ENCODE data around the gene PCK1. TPM values are rescaled to one million over a fixed set of nuclear protein-coding genes. Genes with fewer than 3 reads are reported as not detected.

Gene PCK1
- total and polyA plus RNA-seq, 10 donors, result 0.04 to 0.67 (median 0.17) TPM; not detected in 3

- no peak overlapping the region for H3K4me3 ChIP-seq
- no peaks in the 10 kb centered on the region for H3K4me1 ChIP-seq
- peaks cover 0 to 53% (median 0%) of the 10 kb centered on the region in 7 donors for H3K27me3 ChIP-seq (replicated peaks in 1 of 7)
- intact Hi-C loops (cut with DNase I; ENCODE audit: low total_unique reads), result no loop called here
- 76 to 86% (median 83%) methylated on average over 8 of the region's 8 CpGs for WGBS, 5 donors
- H3K36me3 ChIP-seq, result no peaks in the 10 kb centered on the region
- no peaks in the 10 kb centered on the region for H3K9me3 ChIP-seq
- DNase-seq, result peak; percentile 23
- no peak overlapping the region for H3K27ac ChIP-seq
- no peak for TF ChIP-seq CTCF (IDR thresholded peaks at IDR 0.05 in 8 of 11, conservative IDR thresholded peaks at IDR 0.05 in 3 of 11)
- TF ChIP-seq POLR2AphosphoS5 (IDR thresholded peaks at IDR 0.05), result no peak
- no peak for TF ChIP-seq POLR2A (IDR thresholded peaks at IDR 0.05)
These were observed 1.0 kb upstream of the PCK1 start for GRCh38 chr20:57559658-57560553.

- intact Hi-C loops (cut with DNase I; ENCODE audit: low total_unique reads), result no loop called here
- TF ChIP-seq POLR2AphosphoS5 (IDR thresholded peaks at IDR 0.05) (no peak), CTCF (IDR thresholded peaks at IDR 0.05 in 8 of 11, conservative IDR thresholded peaks at IDR 0.05 in 3 of 11) (no peak), POLR2A (IDR thresholded peaks at IDR 0.05) (no peak)
- DNase-seq, result peak; percentile 55
- 80 to 84% (median 82%) methylated on average over 24 of the region's 24 CpGs for WGBS, 5 donors
- Histone ChIP-seq H3K4me3 (no peak overlapping the region), H3K9me3 (no peaks in the 10 kb centered on the region), H3K36me3 (no peaks in the 10 kb centered on the region), H3K27me3 (replicated peaks in 1 of 7) (peaks cover 0 to 49% (median 0%) of the 10 kb centered on the region in 7 donors), H3K27ac (no peak overlapping the region), H3K4me1 (no peaks in the 10 kb centered on the region)
These were observed 708 bp downstream of the PCK1 start for GRCh38 chr20:57561356-57562279.

GRCh38 chr20:57562541-57563465 is 1.9 kb downstream of the PCK1 start:
- Histone ChIP-seq H3K4me1 (no peaks in the 10 kb centered on the region), H3K36me3 (no peaks in the 10 kb centered on the region), H3K4me3 (no peak overlapping the region), H3K9me3 (no peaks in the 10 kb centered on the region), H3K27me3 (replicated peaks in 1 of 7) (peaks cover 0 to 42% (median 0%) of the 10 kb centered on the region in 7 donors), H3K27ac (no peak overlapping the region)
- peak; percentile 59 for DNase-seq
- TF ChIP-seq POLR2AphosphoS5 (IDR thresholded peaks at IDR 0.05), result no peak
- no peak for TF ChIP-seq POLR2A (IDR thresholded peaks at IDR 0.05)
- TF ChIP-seq CTCF (IDR thresholded peaks at IDR 0.05 in 8 of 11, conservative IDR thresholded peaks at IDR 0.05 in 3 of 11), result no peak
- intact Hi-C loops (cut with DNase I; ENCODE audit: low total_unique reads), result no loop called here
- WGBS, 5 donors, result 88 to 93% (median 92%) methylated on average over 35 of the region's 35 CpGs

Data from spleen (tissue), 11 donors.